Measurements from ENCODE around the gene KLRC2.
"Not testable (repeated sequence)": the region's sequence is repeated elsewhere in the genome, so short reads cannot be mapped to it uniquely, and the experiment has no call there.

KLRC2 gene

GRCh38 chr12:10448236-10448635 is 12.4 kb upstream of the KLRC2 start:
- TF ChIP-seq Cebpa-rat (IDR thresholded peaks at IDR 0.05): no peak
- no peak overlapping the region for H3K4me2 ChIP-seq
- no peaks in the 10 kb centered on the region for H3K27me3 ChIP-seq
- H3K27ac ChIP-seq: no peak overlapping the region
- no peaks in the 10 kb centered on the region for H4K20me1 ChIP-seq
- no peaks in the 10 kb centered on the region for H3K4me1 ChIP-seq
- no peak overlapping the region for H3K9ac ChIP-seq
- no peak overlapping the region for H3K4me3 ChIP-seq
- 0 out of 22 replicates have a peak, but pooled peaks cover 0 to 4% (median 0%) of the 10 kb centered on the region in 11 experiments for H3K9me3 ChIP-seq (replicated peaks in 1 of 11)
- H3K36me3 ChIP-seq: no peaks in the 10 kb centered on the region

DNA sequence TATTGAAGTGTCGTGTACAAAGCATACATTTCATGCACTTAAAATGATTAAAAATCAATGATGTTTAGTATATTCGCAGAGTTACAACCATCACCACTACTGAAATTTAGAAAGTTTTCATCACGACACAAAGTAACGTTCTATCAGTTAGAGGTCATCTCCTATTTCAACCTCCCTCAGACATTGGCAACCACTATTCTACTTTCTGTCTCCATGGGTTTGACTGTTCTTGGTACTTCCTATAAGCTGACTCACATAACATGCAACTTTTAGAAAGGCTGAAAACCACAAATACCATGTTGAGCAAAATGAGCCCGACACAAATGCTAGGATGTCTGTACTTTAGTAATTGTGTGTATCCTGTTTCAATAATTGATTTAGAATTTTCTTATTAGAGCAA is 10.2 kb upstream of the KLRC2 start:
- H3K27ac ChIP-seq; H3K9me3 ChIP-seq (replicated peaks in 1 of 11); H3K4me1 ChIP-seq; H3K27me3 ChIP-seq; H4K20me1 ChIP-seq; H3K9ac ChIP-seq; H3K4me2 ChIP-seq; H3K4me3 ChIP-seq; H3K36me3 ChIP-seq: not testable (repeated sequence)

DNA sequence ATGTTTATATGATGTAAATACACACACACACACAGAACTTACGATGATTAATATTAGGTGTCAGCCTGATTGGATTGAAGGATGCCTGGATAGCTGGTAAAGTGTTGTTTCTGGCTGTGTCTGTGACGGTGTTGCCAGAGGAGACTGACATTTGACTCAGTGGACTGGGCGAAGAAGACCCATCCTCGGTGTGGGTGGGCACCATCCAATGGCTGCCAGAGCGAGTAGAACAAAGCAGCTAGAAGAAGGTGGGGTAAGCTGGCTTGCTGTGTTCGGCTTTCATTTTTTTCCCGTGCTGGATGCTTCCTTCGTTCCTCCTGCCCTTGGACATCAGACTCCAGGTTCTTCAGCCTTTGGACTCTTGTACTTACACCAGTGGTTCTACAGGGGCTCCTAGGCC is 5.3 kb upstream of the KLRC2 start:
- not testable (repeated sequence) for H3K4me1 ChIP-seq; H3K4me2 ChIP-seq; H3K27ac ChIP-seq; H3K36me3 ChIP-seq; H4K20me1 ChIP-seq; H3K4me3 ChIP-seq; H3K9ac ChIP-seq; H3K9me3 ChIP-seq (replicated peaks in 1 of 11); H3K27me3 ChIP-seq

GRCh38 chr12:10439608-10440274 is 3.9 kb upstream of the KLRC2 start:
- H3K4me1 ChIP-seq; H3K36me3 ChIP-seq; H3K9ac ChIP-seq; H3K27me3 ChIP-seq; H3K4me3 ChIP-seq; H4K20me1 ChIP-seq; H3K4me2 ChIP-seq; H3K27ac ChIP-seq; H3K9me3 ChIP-seq (replicated peaks in 1 of 11): not testable (repeated sequence)

DNA sequence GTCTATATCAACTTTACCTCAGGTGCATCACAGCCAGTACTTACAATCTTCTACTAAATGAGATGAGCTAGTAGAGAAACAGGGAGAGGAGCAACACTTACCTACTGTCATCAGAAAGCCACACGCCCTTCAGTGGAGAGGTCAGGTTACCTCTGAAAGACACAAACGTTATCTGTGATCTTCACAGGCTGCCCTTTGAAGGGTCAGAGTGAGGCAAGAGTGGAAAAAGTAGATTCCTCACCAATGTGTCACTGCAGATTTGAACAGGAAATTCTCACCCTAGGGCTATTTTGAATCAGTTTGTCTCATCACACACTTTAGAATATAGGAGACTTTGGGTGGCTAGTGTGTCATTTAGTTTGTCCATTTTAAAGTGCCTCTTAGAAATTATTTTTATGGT is 1.8 kb upstream of the KLRC2 start:
- H3K27me3 ChIP-seq; H3K4me1 ChIP-seq; H3K9me3 ChIP-seq (replicated peaks in 1 of 11); H3K4me2 ChIP-seq; H3K27ac ChIP-seq; H3K36me3 ChIP-seq; H3K4me3 ChIP-seq; H4K20me1 ChIP-seq; H3K9ac ChIP-seq: not testable (repeated sequence)

GRCh38 chr12:10430623-10431022 is 5.2 kb downstream of the KLRC2 start:
- H3K27ac ChIP-seq; H4K20me1 ChIP-seq; H3K9ac ChIP-seq; H3K4me2 ChIP-seq; H3K9me3 ChIP-seq (replicated peaks in 1 of 11); H3K27me3 ChIP-seq; H3K36me3 ChIP-seq; H3K4me1 ChIP-seq; H3K4me3 ChIP-seq: not testable (repeated sequence)

DNA sequence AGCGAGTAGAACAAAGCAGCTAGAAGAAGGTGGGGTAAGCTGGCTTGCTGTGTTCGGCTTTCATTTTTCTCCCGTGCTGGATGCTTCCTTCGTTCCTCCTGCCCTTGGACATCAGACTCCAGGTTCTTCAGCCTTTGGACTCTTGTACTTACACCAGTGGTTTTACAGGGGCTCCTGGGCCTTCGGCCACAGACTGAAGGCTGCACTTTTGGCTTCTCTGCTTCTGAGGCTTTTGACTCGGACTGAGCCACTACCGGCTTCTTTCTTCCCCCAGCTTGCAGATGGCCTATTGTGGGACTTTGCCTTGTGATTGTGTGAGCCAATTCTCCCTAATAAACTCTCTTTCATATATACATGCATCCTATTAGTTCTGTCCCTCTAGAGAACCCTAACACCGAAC is 9.9 kb downstream of the KLRC2 start:
- not testable (repeated sequence) for H3K9me3 ChIP-seq (replicated peaks in 1 of 11); H3K27me3 ChIP-seq; H3K36me3 ChIP-seq; H4K20me1 ChIP-seq; H3K4me1 ChIP-seq; H3K27ac ChIP-seq; H3K4me3 ChIP-seq; H3K4me2 ChIP-seq; H3K9ac ChIP-seq

DNA sequence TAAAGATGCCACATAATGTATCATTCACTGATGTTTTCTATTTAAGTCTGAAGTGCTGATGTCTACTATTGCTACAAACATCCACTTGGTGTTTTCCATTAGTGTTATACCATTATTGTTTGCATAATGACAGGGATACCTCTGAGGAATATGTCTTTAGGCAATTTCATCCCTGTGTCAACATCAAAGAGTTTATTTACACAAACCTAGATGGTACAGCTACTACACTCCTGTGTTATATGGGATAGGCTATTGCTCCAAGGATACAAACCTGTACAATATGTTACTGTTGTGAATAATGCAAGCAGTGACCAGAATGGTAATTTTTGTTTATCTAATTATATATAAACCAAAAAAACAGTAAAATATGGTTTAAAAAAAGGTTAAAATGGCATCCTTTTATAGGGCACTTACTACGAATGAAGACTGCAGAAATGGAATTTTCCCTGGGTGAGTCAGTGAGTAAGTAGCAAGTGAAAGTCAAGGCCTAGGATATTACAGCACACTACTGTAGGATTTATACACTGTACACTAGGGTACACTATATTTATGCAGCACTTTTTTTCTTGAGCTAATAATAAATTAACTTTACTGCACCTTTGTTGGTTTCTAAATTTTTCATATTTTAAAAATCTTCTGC is 11.4 kb downstream of the KLRC2 start:
- not testable (repeated sequence) for H3K4me1 ChIP-seq; H3K36me3 ChIP-seq; H3K9ac ChIP-seq; H3K9me3 ChIP-seq (replicated peaks in 1 of 11); H3K4me3 ChIP-seq; H3K4me2 ChIP-seq; H3K27ac ChIP-seq; H4K20me1 ChIP-seq; H3K27me3 ChIP-seq

GRCh38 chr12:10422159-10422558 is 13.7 kb downstream of the KLRC2 start:
- H3K27me3 ChIP-seq; H3K4me3 ChIP-seq; H3K4me1 ChIP-seq; H3K9me3 ChIP-seq (replicated peaks in 1 of 11); H3K36me3 ChIP-seq; H3K9ac ChIP-seq; H3K27ac ChIP-seq; H3K4me2 ChIP-seq; H4K20me1 ChIP-seq: not testable (repeated sequence)

GRCh38 chr12:10420334-10420733 is 15.5 kb downstream of the KLRC2 start, which contains the start of gene KLRC3:
KLRC3 (minus strand) TSS chr12:10420595; CDS start chr12:10420550, 45 bp downstream.
- H3K9me3 ChIP-seq (replicated peaks in 1 of 11); H4K20me1 ChIP-seq; H3K4me3 ChIP-seq; H3K27me3 ChIP-seq; H3K27ac ChIP-seq; H3K9ac ChIP-seq; H3K4me2 ChIP-seq; H3K36me3 ChIP-seq; H3K4me1 ChIP-seq: not testable (repeated sequence)

DNA sequence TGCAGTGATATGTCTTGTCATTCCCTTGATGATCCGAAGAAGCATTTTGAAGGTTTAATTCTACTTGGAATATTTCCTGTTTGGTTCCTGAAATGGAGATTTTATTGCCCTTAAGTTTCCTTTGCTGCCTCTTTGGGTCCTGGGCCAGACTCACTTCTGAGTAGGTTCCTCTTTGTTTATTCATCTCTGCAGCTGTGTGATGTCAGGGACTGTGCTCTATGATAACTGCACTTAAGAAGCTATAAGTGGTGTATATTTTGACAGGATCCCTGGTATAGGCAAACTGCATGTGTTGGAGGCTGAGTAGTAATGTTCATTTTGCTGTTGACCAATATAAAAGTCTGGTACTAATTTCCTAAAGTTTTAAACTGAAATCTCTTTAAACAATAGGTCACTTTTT is 26.4 kb downstream of the KLRC2 start, which contains the start of gene KLRC4:
KLRC4 (minus strand) TSS at position 366 of the 400 bp plus-strand sequence; CDS start at position 184, 182 bp downstream.
- H3K9ac ChIP-seq: no peak within 1 kb of the TSS

More for the DNA sequence above, 26.4 kb downstream of the KLRC2 start, which contains the start of gene KLRC4:
- Histone ChIP-seq H3K4me3 (no peak within 1 kb of the TSS), H3K27me3 (no peaks in the 10 kb centered on the region), H4K20me1 (no peaks in the 10 kb centered on the region), H3K36me3 (no peaks in the 10 kb centered on the region), H3K9me3 (replicated peaks in 1 of 11) (peaks cover 0 to 9% (median 5%) of the 10 kb centered on the region in 11 experiments; a peak in 7 of 22 replicates), H3K27ac (no peak within 1 kb of the TSS), H3K4me1 (peaks cover 0 to 10% (median 6%) of the 10 kb centered on the region in 10 experiments; a peak in 11 of 20 replicates), H3K4me2 (no peak within 1 kb of the TSS)
- TF ChIP-seq Cebpa-rat (IDR thresholded peaks at IDR 0.05): no peak

Data from BLaER1 treated with 17β-estradiol and CSF1 and Interleukin-3, amounts not matched to agents 10 nM and 100 nM (cell line).